CD14-positive monocyte (primary cell): ENCODE measurements around the gene AHI1. TPM values are rescaled to one million over a fixed set of nuclear protein-coding genes. Genes with fewer than 3 reads are reported as not detected.

Source experiments
- DNase-seq, 3 donors: peaks; one replicate each; pipeline ENCODE4 v3.0.0-alpha.2; 2011 to 2022
- H2AFZ ChIP-seq: 2 replicates; pipeline ENCODE4 v1.6.0; 2012; ENCODE audit warnings: mild to moderate bottlenecking, low read depth, low read length, inconsistent platforms; ENCODE audit not compliant: insufficient read depth, poor library complexity, severe bottlenecking
- H3K27ac ChIP-seq, 2 donors: 1 replicate in 1 of 2; 2 replicates in 1 of 2; pipeline ENCODE4 v1.5.1; 2012 to 2013; ENCODE audit warnings: low read length in 2 of 2, control low read depth in 1 of 2, inconsistent platforms in 1 of 2, low read depth in 1 of 2, mild to moderate bottlenecking in 1 of 2
- H3K27me3 ChIP-seq, 2 donors: one replicate each; pipeline versions ENCODE4 v1.6.0 to v1.6.1; 2011 to 2013; ENCODE audit warnings: low read length in 2 of 2; ENCODE audit not compliant: control insufficient read depth in 2 of 2, insufficient read depth in 2 of 2
- H3K36me3 ChIP-seq, 2 donors: replicated peaks in 1 of 2; 1 replicate in 1 of 2; 2 replicates in 1 of 2; pipeline versions ENCODE4 v1.5.1 to v1.6.1; 2012 to 2013; ENCODE audit warnings: low read length in 2 of 2, control low read depth in 1 of 2, inconsistent platforms in 1 of 2, mild to moderate bottlenecking in 1 of 2; ENCODE audit not compliant: insufficient read depth in 2 of 2, control insufficient read depth in 1 of 2
- H3K4me1 ChIP-seq, 2 donors: 1 replicate in 1 of 2; 2 replicates in 1 of 2; pipeline versions ENCODE4 v1.5.1 to v1.6.1; 2012 to 2013; ENCODE audit warnings: low read length in 2 of 2, control low read depth in 1 of 2, inconsistent platforms in 1 of 2, mild to moderate bottlenecking in 1 of 2, moderate library complexity in 1 of 2; ENCODE audit not compliant: insufficient read depth in 2 of 2, control insufficient read depth in 1 of 2
- H3K4me2 ChIP-seq: replicated peaks from 2 replicates; pipeline ENCODE3; 2012; ENCODE audit warnings: low read length, moderate library complexity, mild to moderate bottlenecking; ENCODE audit not compliant: poor library complexity, severe bottlenecking; ENCODE audit errors: extremely low read depth
- H3K4me3 ChIP-seq, 3 experiments: fragments of 200-600 bp in 1 of 3; sonication (generic) in 1 of 3; replicated peaks in 1 of 3; 1 replicate in 2 of 3; 2 replicates in 1 of 3; pipeline ENCODE4 v1.5.1; 2011 to 2013; ENCODE audit warnings: low read length in 3 of 3, mild to moderate bottlenecking in 3 of 3, control low read depth in 2 of 3, low read depth in 2 of 3, inconsistent platforms in 1 of 3, moderate library complexity in 1 of 3
- H3K79me2 ChIP-seq: 2 replicates; pipeline ENCODE4 v1.6.0; 2012; ENCODE audit warnings: mild to moderate bottlenecking, control low read depth, inconsistent platforms, low read length, moderate library complexity; ENCODE audit not compliant: insufficient read depth
- H3K9ac ChIP-seq: 2 replicates; pipeline ENCODE4 v1.6.0; 2017; ENCODE audit warnings: low read length, mild to moderate bottlenecking; ENCODE audit not compliant: insufficient read depth, poor library complexity, severe bottlenecking
- H3K9me3 ChIP-seq, 2 donors: replicated peaks in 1 of 2; 1 replicate in 1 of 2; 2 replicates in 1 of 2; pipeline versions ENCODE4 v1.5.1 to v1.6.1; 2012 to 2013; ENCODE audit warnings: low read length in 2 of 2, control low read depth in 1 of 2; ENCODE audit not compliant: control insufficient read depth in 1 of 2, insufficient read depth in 1 of 2
- H4K20me1 ChIP-seq: 2 replicates; pipeline ENCODE4 v1.6.0; 2012; ENCODE audit warnings: mild to moderate bottlenecking, low read length, control low read depth, moderate library complexity; ENCODE audit not compliant: insufficient read depth
- H3K27ac Mint-ChIP-seq, 7 donors: one replicate each; pipeline ENCODE4 v1.8.0; 2020; ENCODE audit warnings: mild to moderate bottlenecking in 7 of 7, mixed read lengths in 7 of 7, moderate library complexity in 6 of 7, inconsistent platforms in 2 of 7
- H3K27me3 Mint-ChIP-seq, 3 donors: one replicate each; pipeline ENCODE4 v1.8.0; 2021 to 2022; ENCODE audit warnings: low read depth in 3 of 3, mild to moderate bottlenecking in 3 of 3, mixed read lengths in 3 of 3, moderate library complexity in 3 of 3, inconsistent platforms in 1 of 3
- H3K36me3 Mint-ChIP-seq, 2 donors: one replicate each; pipeline ENCODE4 v1.8.0; 2020; ENCODE audit warnings: mixed read lengths in 2 of 2, inconsistent platforms in 1 of 2, mild to moderate bottlenecking in 1 of 2
- H3K4me1 Mint-ChIP-seq: one replicate; pipeline ENCODE4 v1.8.0; 2020; ENCODE audit warnings: mild to moderate bottlenecking, mixed read lengths
- H3K4me3 Mint-ChIP-seq, 2 donors: one replicate each; pipeline ENCODE4 v1.8.0; 2020; ENCODE audit warnings: mild to moderate bottlenecking in 2 of 2, mixed read lengths in 2 of 2, moderate library complexity in 1 of 2
- H3K9me3 Mint-ChIP-seq, 7 donors: one replicate each; pipeline ENCODE4 v1.8.0; 2020 to 2022; ENCODE audit warnings: mixed read lengths in 7 of 7, mild to moderate bottlenecking in 6 of 7, moderate library complexity in 6 of 7, inconsistent platforms in 2 of 7
- WGBS: methylation state at CpG from one replicate; pipeline ENCODE4 v1.1.5; 2013; ENCODE audit warnings: missing lambda C conversion rate; ENCODE audit not compliant: insufficient coverage; 5-methylcytosine and 5-hydroxymethylcytosine counted together
- intact Hi-C, 2 donors: fragments of 100-400 bp; cut with micrococcal nuclease; formaldehyde crosslinking; loops; one replicate each; pipeline versions ENCODE4 v1.15.0 to v1.15.1; 2023
- polyA plus RNA-seq, 3 donors: library from polyadenylated mRNA; depleted of rRNA in 1 of 3; unstranded in 2 of 3; stranded (reverse) in 1 of 3; fragments of 300-500 nt in 2 of 3; fragments of >200 nt in 1 of 3; fragmentation: Illumina TruSeq in 2 of 3; gene quantifications; 1 replicate in 2 of 3; 2 replicates in 1 of 3; pipeline ENCODE4 v1.2.3, GENCODE V29; 2012 to 2021
- TF ChIP-seq, protein P1 (sequence below): fragments of 200-600 bp; IDR thresholded peaks from one replicate; pipeline ENCODE4 v1.8.0; 2022; ENCODE audit warnings: antibody characterized with exemption, mild to moderate bottlenecking

AHI1 gene
- polyA plus RNA-seq, 3 donors: 0.91 to 2.8 (median 1.4) TPM

- no peaks in the 10 kb centered on the region for H3K27me3 Mint-ChIP-seq
- peaks cover 0 to 5% of the 10 kb centered on the region in 2 donors for H3K4me1 ChIP-seq
- H3K4me1 Mint-ChIP-seq: peaks cover 6% of the 10 kb centered on the region
- H3K4me2 ChIP-seq: no peak overlapping the region
- intact Hi-C loops: loop anchor here in 1 of 2 donors (10.0 kb wide), 1 partner anchor 690 kb away; no protein-coding TSS in a partner anchor
- DNase-seq: no peak
- TF ChIP-seq, protein P1, sequence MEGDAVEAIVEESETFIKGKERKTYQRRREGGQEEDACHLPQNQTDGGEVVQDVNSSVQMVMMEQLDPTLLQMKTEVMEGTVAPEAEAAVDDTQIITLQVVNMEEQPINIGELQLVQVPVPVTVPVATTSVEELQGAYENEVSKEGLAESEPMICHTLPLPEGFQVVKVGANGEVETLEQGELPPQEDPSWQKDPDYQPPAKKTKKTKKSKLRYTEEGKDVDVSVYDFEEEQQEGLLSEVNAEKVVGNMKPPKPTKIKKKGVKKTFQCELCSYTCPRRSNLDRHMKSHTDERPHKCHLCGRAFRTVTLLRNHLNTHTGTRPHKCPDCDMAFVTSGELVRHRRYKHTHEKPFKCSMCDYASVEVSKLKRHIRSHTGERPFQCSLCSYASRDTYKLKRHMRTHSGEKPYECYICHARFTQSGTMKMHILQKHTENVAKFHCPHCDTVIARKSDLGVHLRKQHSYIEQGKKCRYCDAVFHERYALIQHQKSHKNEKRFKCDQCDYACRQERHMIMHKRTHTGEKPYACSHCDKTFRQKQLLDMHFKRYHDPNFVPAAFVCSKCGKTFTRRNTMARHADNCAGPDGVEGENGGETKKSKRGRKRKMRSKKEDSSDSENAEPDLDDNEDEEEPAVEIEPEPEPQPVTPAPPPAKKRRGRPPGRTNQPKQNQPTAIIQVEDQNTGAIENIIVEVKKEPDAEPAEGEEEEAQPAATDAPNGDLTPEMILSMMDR: no peak
- H3K27ac Mint-ChIP-seq: no peak overlapping the region
- no peaks in the 10 kb centered on the region for H3K79me2 ChIP-seq
- no peaks in the 10 kb centered on the region for H3K27me3 ChIP-seq
- no peak overlapping the region for H3K27ac ChIP-seq
- H3K9me3 ChIP-seq: peaks cover 3 to 10% of the 10 kb centered on the region in 2 donors
- no peaks in the 10 kb centered on the region for H4K20me1 ChIP-seq
- H2AFZ ChIP-seq: no peak overlapping the region
- no peaks in the 10 kb centered on the region for H3K36me3 ChIP-seq
- no peak overlapping the region for H3K4me3 Mint-ChIP-seq
- H3K9me3 Mint-ChIP-seq: no peaks in the 10 kb centered on the region
- H3K9ac ChIP-seq: no peak overlapping the region
- no peak overlapping the region for H3K4me3 ChIP-seq
- H3K36me3 Mint-ChIP-seq: no peaks in the 10 kb centered on the region
- no CpG with 5 or more reads among the region's 3 CpGs for WGBS
Observed at GRCh38 chr6:135534773-135535380, 37.3 kb upstream of the AHI1 start.

DNA sequence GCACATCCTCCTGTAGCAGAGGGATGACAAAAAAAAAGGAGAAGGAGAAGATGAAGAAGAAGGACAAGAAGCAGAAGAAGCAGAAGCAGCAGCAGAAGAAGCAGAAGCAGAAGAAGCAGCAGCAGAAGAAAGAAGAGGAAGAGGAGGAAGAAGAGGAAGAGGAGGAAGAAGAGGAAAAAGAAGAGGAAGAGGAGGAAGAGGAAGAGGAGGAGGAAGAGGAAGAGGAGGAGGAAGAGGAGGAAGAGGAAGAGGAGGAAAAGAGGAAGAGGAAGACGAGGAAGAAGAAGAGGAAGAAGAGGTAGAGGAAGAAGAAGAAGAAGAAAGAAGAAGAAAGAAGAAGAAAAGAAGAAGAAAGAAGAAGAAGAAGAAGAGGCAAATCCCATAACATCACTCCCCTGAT, 35.0 kb upstream of the AHI1 start:
- whole genome bisulfite sequencing: 0% methylated on average over 1 of the region's 1 CpG
- TF ChIP-seq, protein P1: no peak
- no peak overlapping the region for H3K9ac ChIP-seq

More for the DNA sequence above, 35.0 kb upstream of the AHI1 start:
- Histone ChIP-seq H3K27ac (peak overlapping the region in 1 of 2 donors; percentile 67), H3K79me2 (no peaks in the 10 kb centered on the region), H4K20me1 (no peaks in the 10 kb centered on the region), H3K9me3 (peaks cover 3 to 10% of the 10 kb centered on the region in 2 donors), H2AFZ (no peak overlapping the region), H3K4me3 (no peak overlapping the region), H3K4me1 (peaks cover 0 to 5% of the 10 kb centered on the region in 2 donors), H3K4me2 (no peak overlapping the region), H3K27me3 (no peaks in the 10 kb centered on the region), H3K36me3 (no peaks in the 10 kb centered on the region)
- intact Hi-C loops: loop anchor here in 1 of 2 donors (10.0 kb wide), 1 partner anchor 692 kb away; no protein-coding TSS in a partner anchor
- Mint-ChIP-seq H3K36me3 (no peaks in the 10 kb centered on the region), H3K9me3 (no peaks in the 10 kb centered on the region), H3K27me3 (no peaks in the 10 kb centered on the region), H3K4me1 (peaks cover 6% of the 10 kb centered on the region), H3K27ac (peak overlapping the region in 1 of 7 donors; percentile 42), H3K4me3 (no peak overlapping the region)
- DNase-seq: peak in 1 of 3 donors; percentile 6
